Small intestine (tissue), 7 donors: ENCODE data around the gene TMPRSS7. TPM values are rescaled to one million over a fixed set of nuclear protein-coding genes. Genes with fewer than 3 reads are reported as not detected.

ENCODE experiments used
- DNase-seq, 2 donors: peaks; one replicate each; pipeline versions ENCODE4 v3.0.0 to v3.0.0-alpha.2; 2013
- FAIRE-seq: peaks from 2 replicates; lab custom pipeline; 2012; peaks lifted over from hg19 to GRCh38; lab: Jason Lieb, UNC
- H3K27ac ChIP-seq, 3 donors: one replicate each; pipeline ENCODE4 v1.5.1; 2013; ENCODE audit warnings: low read length in 2 of 3, mild to moderate bottlenecking in 2 of 3, control low read depth in 1 of 3, inconsistent platforms in 1 of 3, low read depth in 1 of 3, moderate library complexity in 1 of 3
- H3K27me3 ChIP-seq, 3 donors: one replicate each; pipeline ENCODE4 v1.6.1; 2013; ENCODE audit warnings: low read length in 3 of 3, inconsistent platforms in 1 of 3; ENCODE audit not compliant: control insufficient read depth in 3 of 3, insufficient read depth in 3 of 3
- H3K36me3 ChIP-seq, 3 donors: one replicate each; pipeline ENCODE4 v1.6.1; 2013; ENCODE audit warnings: low read length in 3 of 3, inconsistent platforms in 1 of 3, low read depth in 1 of 3, mild to moderate bottlenecking in 1 of 3, moderate library complexity in 1 of 3; ENCODE audit not compliant: control insufficient read depth in 3 of 3, insufficient read depth in 2 of 3
- H3K4me1 ChIP-seq, 3 donors: one replicate each; pipeline ENCODE4 v1.6.1; 2013; ENCODE audit warnings: low read length in 2 of 3, inconsistent platforms in 1 of 3, low read depth in 1 of 3, mild to moderate bottlenecking in 1 of 3, moderate library complexity in 1 of 3; ENCODE audit not compliant: control insufficient read depth in 3 of 3, insufficient read depth in 2 of 3
- H3K4me3 ChIP-seq, 3 donors: one replicate each; pipeline ENCODE4 v1.5.1; 2013; ENCODE audit warnings: low read length in 3 of 3, control low read depth in 1 of 3, inconsistent platforms in 1 of 3, low read depth in 1 of 3, mild to moderate bottlenecking in 1 of 3, moderate library complexity in 1 of 3
- H3K9me3 ChIP-seq, 2 donors: one replicate each; pipeline ENCODE4 v1.6.1; 2013; ENCODE audit warnings: low read depth in 1 of 2, low read length in 1 of 2; ENCODE audit not compliant: control insufficient read depth in 2 of 2, insufficient read depth in 1 of 2
- whole genome bisulfite sequencing, 3 donors: extraction: QIAGEN DNeasy Blood & Tissue Kit; methylation state at CpG; one replicate each; pipeline ENCODE4 v1.1.7; 2013; 5-methylcytosine and 5-hydroxymethylcytosine counted together
- polyA plus RNA-seq, 4 donors: library from polyadenylated mRNA; stranded (reverse) in 3 of 4; unstranded in 1 of 4; fragments of 200-250 nt in 3 of 4; fragments of 120-200 nt in 1 of 4; gene quantifications; one replicate each; pipeline versions ENCODE4 v1.2.1 to v1.2.3, GENCODE V29; 2013
- donor health status: healthy with polysubstance abuse.
- donor health status: control.
- donor health status: control.
- donor health status: Bipolar disorder and iron deficiency.
- donor health status: healthy.

The TMPRSS7 gene
- polyA plus RNA-seq, 4 donors = 0.22 to 0.81 (median 0.31) TPM; not detected in 1

DNA sequence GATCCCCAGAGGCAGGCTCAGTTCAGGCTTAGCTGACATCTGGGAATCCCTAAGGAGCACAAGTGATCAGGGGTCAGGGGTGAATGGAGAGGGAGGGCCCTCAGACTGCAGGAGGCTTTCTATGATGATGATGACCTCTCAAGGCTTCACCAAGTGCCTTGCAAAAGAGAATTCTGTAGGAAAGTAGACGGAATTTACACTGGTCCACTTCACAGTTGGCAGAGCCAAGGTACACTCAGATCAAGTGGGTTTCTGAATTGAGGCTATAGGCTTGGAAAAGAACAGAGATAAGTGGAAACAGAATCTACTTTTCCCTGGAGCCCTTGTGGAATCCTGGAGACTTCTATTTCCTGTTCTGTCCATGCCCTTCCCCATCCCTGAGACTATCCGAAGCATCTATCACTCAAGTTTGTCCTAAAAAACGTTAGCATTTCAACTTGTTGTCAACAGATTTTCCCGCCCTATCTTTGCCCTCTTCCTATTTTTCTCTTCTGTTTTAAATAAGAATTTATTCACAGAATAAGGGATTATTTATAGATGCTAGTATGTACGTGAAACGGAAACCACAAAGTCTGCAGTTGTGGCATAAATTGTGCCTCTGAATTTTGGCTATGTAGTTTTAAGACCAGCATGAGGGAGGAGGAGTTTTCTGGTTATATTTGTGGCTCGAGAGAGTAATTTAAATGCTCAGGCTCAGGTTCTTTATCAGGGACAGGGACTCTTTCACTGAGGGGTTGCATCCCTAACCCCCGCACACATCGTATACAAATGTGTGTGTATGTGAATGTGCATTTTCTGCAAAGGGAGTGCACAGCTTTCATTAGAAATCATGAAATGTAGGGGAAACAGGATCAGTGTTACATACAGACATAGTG, 85.7 kb downstream of the TMPRSS7 start:
- no peaks in the 10 kb centered on the region for H3K9me3 ChIP-seq
- DNase-seq (no peak), FAIRE-seq (no peak)
- 65 to 81% (median 71%) methylated on average over 9 of the region's 9 CpGs for WGBS, 3 donors
- H3K4me3 ChIP-seq = no peak overlapping the region
- no peak overlapping the region for H3K27ac ChIP-seq
- no peaks in the 10 kb centered on the region for H3K27me3 ChIP-seq
- peaks cover 0 to 5% (median 2%) of the 10 kb centered on the region in 3 donors for H3K36me3 ChIP-seq
- H3K4me1 ChIP-seq = no peaks in the 10 kb centered on the region

DNA sequence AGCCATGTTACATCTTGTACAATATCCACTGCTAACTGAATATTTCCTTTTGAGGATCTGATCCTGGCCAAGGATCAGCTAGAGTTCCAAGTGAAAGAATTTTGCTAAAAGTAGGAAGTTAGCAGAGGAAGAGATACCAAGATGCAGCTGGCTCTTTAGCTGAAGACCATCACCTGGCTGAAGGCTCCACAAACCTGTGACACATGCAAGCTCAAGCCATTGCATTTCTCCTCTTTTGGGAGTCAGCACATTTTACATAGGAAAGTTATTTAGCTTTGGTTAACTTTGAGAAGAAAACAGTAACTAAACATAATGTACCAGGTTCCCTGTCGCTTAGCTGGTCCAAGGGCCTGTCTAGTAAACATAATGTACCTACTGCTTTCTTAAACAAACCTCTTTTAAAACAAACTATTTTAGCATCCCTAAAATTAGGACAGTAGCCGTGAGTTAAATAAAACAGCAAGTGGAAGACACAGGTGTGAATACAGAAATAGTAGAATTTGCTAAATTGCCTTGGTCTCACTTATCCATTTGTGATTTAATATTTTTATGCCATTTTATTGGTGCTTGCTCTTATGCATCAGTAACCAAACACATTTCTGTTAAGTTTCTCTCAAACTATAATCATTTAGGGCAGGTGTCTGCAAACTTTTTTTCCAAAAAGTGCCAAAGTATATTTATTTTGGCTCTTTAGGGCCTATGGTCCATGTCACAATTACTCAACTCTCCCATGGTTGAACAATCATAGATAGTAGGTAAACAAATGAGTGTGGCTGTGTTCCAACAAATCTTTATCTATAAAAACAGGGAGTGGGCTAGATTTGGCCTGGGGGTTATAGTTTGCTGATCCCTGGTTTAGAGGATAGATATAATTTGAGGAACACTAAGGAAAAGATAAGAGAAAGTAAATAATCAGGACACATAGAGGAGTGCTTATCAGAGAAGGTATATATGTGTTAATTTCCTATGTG, 87.3 kb downstream of the TMPRSS7 start:
- H3K27me3 ChIP-seq = no peaks in the 10 kb centered on the region
- H3K27ac ChIP-seq = no peak overlapping the region
- WGBS, 3 donors = 87 to 95% (median 94%) methylated on average over 2 of the region's 2 CpGs
- FAIRE-seq = no peak
- H3K9me3 ChIP-seq = no peaks in the 10 kb centered on the region
- H3K4me3 ChIP-seq = no peak overlapping the region
- no peak for DNase-seq
- no peaks in the 10 kb centered on the region for H3K4me1 ChIP-seq
- H3K36me3 ChIP-seq = peaks cover 0 to 2% (median 2%) of the 10 kb centered on the region in 3 donors

DNA sequence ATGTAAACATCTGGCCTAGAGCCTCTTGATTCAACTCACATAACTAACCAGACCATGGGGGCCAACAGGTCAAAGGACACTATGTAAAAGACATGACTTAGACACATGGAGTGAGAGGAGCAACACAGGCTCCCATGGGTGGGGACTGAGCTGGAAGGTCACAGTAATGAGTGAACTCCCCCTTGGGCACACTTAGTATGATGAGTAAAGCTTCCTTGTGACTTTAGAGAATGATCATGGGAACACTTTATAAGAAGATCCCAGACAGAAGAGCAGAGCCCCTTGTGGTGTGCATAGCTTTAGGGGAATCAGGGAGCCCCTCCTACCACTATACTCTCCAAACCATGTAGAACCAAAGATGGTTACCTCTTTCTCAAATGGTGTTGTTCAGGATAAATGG, 88.3 kb downstream of the TMPRSS7 start:
- DNase-seq (no peak), FAIRE-seq (no peak)
- Histone ChIP-seq H3K4me1 (no peaks in the 10 kb centered on the region), H3K36me3 (peaks cover 0 to 2% (median 0%) of the 10 kb centered on the region in 3 donors), H3K27ac (no peak overlapping the region), H3K4me3 (no peak overlapping the region), H3K9me3 (no peaks in the 10 kb centered on the region), H3K27me3 (no peaks in the 10 kb centered on the region)

GRCh38 chr3:112123548-112123947, 89.0 kb downstream of the TMPRSS7 start:
- WGBS, 3 donors = 87 to 96% (median 89%) methylated on average over 2 of the region's 2 CpGs
- H3K9me3 ChIP-seq = no peaks in the 10 kb centered on the region
- FAIRE-seq = no peak

GRCh38 chr3:112124907-112125607, 90.5 kb downstream of the TMPRSS7 start:
- no peaks in the 10 kb centered on the region for H3K4me1 ChIP-seq
- DNase-seq (no peak), FAIRE-seq (no peak)
- no peaks in the 10 kb centered on the region for H3K9me3 ChIP-seq
- WGBS, 3 donors = 76 to 90% (median 89%) methylated on average over 5 of the region's 5 CpGs
- H3K36me3 ChIP-seq = peaks cover 0 to 2% (median 0%) of the 10 kb centered on the region in 3 donors
- H3K4me3 ChIP-seq = no peak overlapping the region
- H3K27me3 ChIP-seq = no peaks in the 10 kb centered on the region
- H3K27ac ChIP-seq = no peak overlapping the region

More at GRCh38 chr3:112123548-112123947, 89.0 kb downstream of the TMPRSS7 start:
- Histone ChIP-seq H3K27me3 (no peaks in the 10 kb centered on the region), H3K4me3 (no peak overlapping the region), H3K27ac (no peak overlapping the region), H3K36me3 (peaks cover 0 to 2% (median 0%) of the 10 kb centered on the region in 3 donors), H3K4me1 (no peaks in the 10 kb centered on the region)
- DNase-seq = no peak

- Histone ChIP-seq H3K4me1 (no peaks in the 10 kb centered on the region), H3K36me3 (peaks cover 0 to 4% (median 0%) of the 10 kb centered on the region in 3 donors), H3K4me3 (no peak overlapping the region), H3K27me3 (no peaks in the 10 kb centered on the region), H3K9me3 (no peaks in the 10 kb centered on the region), H3K27ac (no peak overlapping the region)
- FAIRE-seq = no peak
- DNase-seq = no peak
- 29 to 55% (median 39%) methylated on average over 1 of the region's 1 CpG for WGBS, 3 donors
Measured at GRCh38 chr3:112126511-112126911, 92.0 kb downstream of the TMPRSS7 start.

DNA sequence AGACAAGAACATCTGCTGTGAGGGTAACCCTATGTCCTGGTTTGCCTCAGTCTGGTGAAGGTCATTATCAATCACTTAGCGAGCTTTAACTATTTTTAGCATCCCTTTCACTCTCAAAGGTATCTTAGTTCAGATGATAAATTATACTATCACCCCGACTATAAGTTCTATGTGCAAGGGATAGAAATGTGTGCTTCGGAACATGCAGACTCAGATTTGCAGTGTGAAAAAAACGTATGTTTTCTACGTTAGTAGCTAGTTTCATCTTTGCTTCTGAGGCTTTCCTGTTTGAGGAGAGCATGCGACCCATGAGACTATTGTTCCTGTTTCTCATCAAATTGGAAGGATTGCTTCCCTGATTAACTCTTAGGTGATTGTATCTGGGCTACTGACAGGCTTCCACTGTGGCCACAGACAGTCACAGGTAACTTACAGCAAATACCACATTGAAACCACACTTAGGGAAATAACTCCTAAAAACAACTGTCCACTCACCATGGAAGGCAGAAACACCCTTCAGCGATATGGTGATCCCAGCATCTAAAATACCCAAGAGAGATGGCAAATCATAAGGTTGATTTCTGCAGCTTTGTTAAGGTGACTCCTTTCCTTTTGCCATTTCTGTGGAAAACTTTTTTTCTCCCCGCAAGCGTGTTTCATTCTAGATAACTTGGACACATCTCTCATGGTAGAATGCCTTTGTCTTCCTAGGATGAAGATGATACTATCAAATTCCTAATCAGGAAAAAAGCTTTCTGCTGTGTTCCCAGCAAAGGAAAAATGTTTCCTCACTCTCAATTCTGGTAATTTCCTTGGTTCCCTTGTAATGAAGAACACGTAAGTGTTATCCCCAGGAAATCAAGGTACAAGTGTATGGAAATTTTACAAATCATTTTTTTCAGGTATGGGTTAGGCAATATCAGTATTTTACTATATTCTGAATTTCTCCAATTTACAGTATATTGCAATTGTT, 93.3 kb downstream of the TMPRSS7 start:
- no peaks in the 10 kb centered on the region for H3K27me3 ChIP-seq
- H3K36me3 ChIP-seq = peaks cover 0 to 4% (median 0%) of the 10 kb centered on the region in 3 donors
- FAIRE-seq (no peak), DNase-seq (no peak)
- H3K9me3 ChIP-seq = no peaks in the 10 kb centered on the region
- WGBS, 3 donors = 60 to 83% (median 76%) methylated on average over 10 of the region's 10 CpGs
- H3K4me3 ChIP-seq = no peak overlapping the region
- H3K4me1 ChIP-seq = no peaks in the 10 kb centered on the region
- peak overlapping the region in 1 of 3 donors; percentile 2 for H3K27ac ChIP-seq
